ENCODE results near the gene PIK3R6. TPM values are rescaled to one million over a fixed set of nuclear protein-coding genes. Genes with fewer than 3 reads are reported as not detected.

PIK3R6 gene
- total and polyA plus RNA-seq, 2 of the 13 experiments (the other 11 are each of a cell fraction or from before 2014, with no cell fraction given) = not detected

GRCh38 chr17:8859027-8859803, 8.3 kb downstream of the PIK3R6 start:
- Histone ChIP-seq H2AFZ (ENCODE audit: low read length) (no peak overlapping the region), H4K20me1 (ENCODE audit: insufficient read depth, low read length) (no peaks in the 10 kb centered on the region), H3K4me3 (replicated peaks in 1 of 3; ENCODE audit: insufficient read depth in 1 of 3, low read depth in 2 of 3, low read length in 3 of 3) (no peak overlapping the region), H3K4me1 (ENCODE audit: insufficient read depth, low read length) (peaks cover 32% of the 10 kb centered on the region), H3K4me2 (ENCODE audit: low read depth, low read length) (no peak overlapping the region), H3K9ac (ENCODE audit: insufficient read depth, low read depth, low read length) (no peak overlapping the region), H3K79me2 (ENCODE audit: insufficient read depth, low read length) (no peaks in the 10 kb centered on the region), H3K27me3 (ENCODE audit: control insufficient read depth in 1 of 2, insufficient read depth in 2 of 2, low read length in 2 of 2) (no peaks in the 10 kb centered on the region; a peak in 1 of 5 replicates), H3K9me3 (ENCODE audit: low read length) (no peaks in the 10 kb centered on the region), H3K27ac (ENCODE audit: extremely low read length, insufficient read depth, low read length) (no peak overlapping the region), H3K36me3 (replicated peaks in 1 of 2; ENCODE audit: control insufficient read depth in 1 of 2, insufficient read depth in 2 of 2, low read length in 2 of 2) (no peaks in the 10 kb centered on the region)
- intact Hi-C loops (cut with micrococcal nuclease; ENCODE audit: unreplicated experiment) (no loop called here), in situ Hi-C loops (cut with HindIII; ENCODE audit: extremely low pct_ligation_motif_present, low pct_unique_long_range_greater_than_20kb) (no loop called here)
- DNase-seq (ENCODE audit: low spot score) = peak; percentile 18
- TF ChIP-seq USF2 (IDR thresholded peaks at IDR 0.05; ENCODE audit: low read depth, low read length) (peak; percentile 54), USF2 (CRISPR knock-in tag; IDR thresholded peaks at IDR 0.05; ENCODE audit: borderline replicate concordance) (no peak; the same call in 1 of the 2 replicates), ZNF800 (CRISPR knock-in tag; IDR thresholded peaks at IDR 0.05) (no peak), TOE1 (CRISPR knock-in tag; IDR thresholded peaks at IDR 0.05) (no peak), RAD51 (IDR thresholded peaks at IDR 0.05; ENCODE audit: borderline replicate concordance) (peak; percentile 60; the same call in 1 of the 2 replicates)
- TF ChIP-seq, protein P1, sequence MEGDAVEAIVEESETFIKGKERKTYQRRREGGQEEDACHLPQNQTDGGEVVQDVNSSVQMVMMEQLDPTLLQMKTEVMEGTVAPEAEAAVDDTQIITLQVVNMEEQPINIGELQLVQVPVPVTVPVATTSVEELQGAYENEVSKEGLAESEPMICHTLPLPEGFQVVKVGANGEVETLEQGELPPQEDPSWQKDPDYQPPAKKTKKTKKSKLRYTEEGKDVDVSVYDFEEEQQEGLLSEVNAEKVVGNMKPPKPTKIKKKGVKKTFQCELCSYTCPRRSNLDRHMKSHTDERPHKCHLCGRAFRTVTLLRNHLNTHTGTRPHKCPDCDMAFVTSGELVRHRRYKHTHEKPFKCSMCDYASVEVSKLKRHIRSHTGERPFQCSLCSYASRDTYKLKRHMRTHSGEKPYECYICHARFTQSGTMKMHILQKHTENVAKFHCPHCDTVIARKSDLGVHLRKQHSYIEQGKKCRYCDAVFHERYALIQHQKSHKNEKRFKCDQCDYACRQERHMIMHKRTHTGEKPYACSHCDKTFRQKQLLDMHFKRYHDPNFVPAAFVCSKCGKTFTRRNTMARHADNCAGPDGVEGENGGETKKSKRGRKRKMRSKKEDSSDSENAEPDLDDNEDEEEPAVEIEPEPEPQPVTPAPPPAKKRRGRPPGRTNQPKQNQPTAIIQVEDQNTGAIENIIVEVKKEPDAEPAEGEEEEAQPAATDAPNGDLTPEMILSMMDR (CRISPR knock-in tag; IDR thresholded peaks at IDR 0.05) = 0 out of 2 replicates have a peak, but pooled peaks have one; percentile 7
- no TSS peak for BruUV-seq (replicated peaks)
- POLR2A ChIA-PET = no interaction called here
- WGBS (ENCODE audit: low lambda C conversion rate) = 2% methylated on average over 6 of the region's 11 CpGs
- CTCF ChIA-PET (ENCODE audit: low intra/inter-chr PET ratio, low total read pairs) = no interaction called here
- no peak for FAIRE-seq
- no peak for ATAC-seq

Data from HepG2 (cell line).